Esophagus muscularis mucosa (tissue), 4 donors: ENCODE data around the gene UNC45A.

Source experiments
- EP300 ChIP-seq: sonication (generic); formaldehyde crosslinking; IDR thresholded peaks from one replicate; pipeline ENCODE4 v1.6.1; 2017; ENCODE audit warnings: antibody characterized with exemption
- POLR2A ChIP-seq: fragments of 450-650 bp; IDR thresholded peaks from one replicate; pipeline ENCODE4 v1.6.1; 2017; ENCODE audit warnings: antibody characterized with exemption, moderate library complexity, mild to moderate bottlenecking, low read depth
- POLR2AphosphoS5 ChIP-seq, 2 donors: sonication (generic); formaldehyde crosslinking; IDR thresholded peaks; one replicate each; pipeline ENCODE4 v1.6.1; 2017; ENCODE audit warnings: antibody characterized with exemption in 2 of 2
- TF ChIP-seq, protein P1 (sequence below), 3 experiments: fragments of 200-600 bp in 2 of 3; fragments of 450-650 bp in 1 of 3; sonication (generic) in 2 of 3; IDR thresholded peaks; one replicate each; pipeline ENCODE4 v1.5.1; 2017 to 2019; ENCODE audit warnings: antibody characterized with exemption in 3 of 3, mild to moderate bottlenecking in 2 of 3, moderate library complexity in 1 of 3

DNA sequence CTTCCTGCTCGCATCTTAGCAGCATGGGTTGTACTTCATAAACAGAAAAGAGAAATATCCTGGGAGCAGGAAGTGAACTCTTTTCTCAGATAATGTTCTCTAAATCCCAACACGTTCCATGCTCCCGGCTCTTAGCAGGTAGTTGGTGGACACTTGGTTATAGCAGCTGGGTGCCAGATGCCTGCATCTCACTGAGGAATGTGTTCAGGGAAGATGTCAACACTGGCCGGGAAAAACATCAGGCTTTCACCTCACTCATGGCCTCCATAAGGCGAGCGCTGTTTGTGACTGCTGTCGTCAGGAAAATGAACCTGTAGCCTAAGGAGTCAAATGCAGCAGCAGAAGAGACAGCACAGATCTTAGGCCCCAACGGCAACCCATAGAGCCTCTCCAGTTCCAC lies 63.7 kb downstream of the UNC45A start:
- TF ChIP-seq, protein P1, sequence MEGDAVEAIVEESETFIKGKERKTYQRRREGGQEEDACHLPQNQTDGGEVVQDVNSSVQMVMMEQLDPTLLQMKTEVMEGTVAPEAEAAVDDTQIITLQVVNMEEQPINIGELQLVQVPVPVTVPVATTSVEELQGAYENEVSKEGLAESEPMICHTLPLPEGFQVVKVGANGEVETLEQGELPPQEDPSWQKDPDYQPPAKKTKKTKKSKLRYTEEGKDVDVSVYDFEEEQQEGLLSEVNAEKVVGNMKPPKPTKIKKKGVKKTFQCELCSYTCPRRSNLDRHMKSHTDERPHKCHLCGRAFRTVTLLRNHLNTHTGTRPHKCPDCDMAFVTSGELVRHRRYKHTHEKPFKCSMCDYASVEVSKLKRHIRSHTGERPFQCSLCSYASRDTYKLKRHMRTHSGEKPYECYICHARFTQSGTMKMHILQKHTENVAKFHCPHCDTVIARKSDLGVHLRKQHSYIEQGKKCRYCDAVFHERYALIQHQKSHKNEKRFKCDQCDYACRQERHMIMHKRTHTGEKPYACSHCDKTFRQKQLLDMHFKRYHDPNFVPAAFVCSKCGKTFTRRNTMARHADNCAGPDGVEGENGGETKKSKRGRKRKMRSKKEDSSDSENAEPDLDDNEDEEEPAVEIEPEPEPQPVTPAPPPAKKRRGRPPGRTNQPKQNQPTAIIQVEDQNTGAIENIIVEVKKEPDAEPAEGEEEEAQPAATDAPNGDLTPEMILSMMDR (IDR thresholded peaks at IDR 0.05): no peak
- no peak for TF ChIP-seq EP300
- no peak for TF ChIP-seq POLR2AphosphoS5 (IDR thresholded peaks at IDR 0.05)
- TF ChIP-seq POLR2A: no peak
